HepG2 (cell line): ENCODE results near the gene CHRNB1.

Experiments
- CTCF ChIP-seq: sonication (generic); formaldehyde crosslinking; IDR thresholded peaks from 2 replicates; pipeline ENCODE4 v1.5.0; 2020; ENCODE audit warnings: mild to moderate bottlenecking, missing genetic modification reagents, moderate library complexity
- ESRRA ChIP-seq: sonication (generic); formaldehyde crosslinking; IDR thresholded peaks from 2 replicates; pipeline ENCODE4 v1.5.1; 2020; ENCODE audit warnings: mild to moderate bottlenecking, low read depth, missing genetic modification reagents
- EZH2 ChIP-seq: conservative IDR thresholded peaks from 2 replicates; pipeline ENCODE4 v1.6.1; 2012; ENCODE audit warnings: mild to moderate bottlenecking, low read depth, low read length, moderate library complexity
- REL ChIP-seq: sonication (generic); formaldehyde crosslinking; conservative IDR thresholded peaks from 2 replicates; pipeline ENCODE4 v1.8.0; 2022; ENCODE audit warnings: mild to moderate bottlenecking, missing genetic modification reagents, moderate library complexity
- TAF15 ChIP-seq: fragments of 200-400 bp; formaldehyde crosslinking; IDR thresholded peaks from one replicate; pipeline ENCODE4 v1.6.1; 2018; ENCODE audit warnings: mild to moderate bottlenecking, low read depth, low read length; ENCODE audit not compliant: poor library complexity, severe bottlenecking
- ZNF644 ChIP-seq: IDR thresholded peaks from 2 replicates; pipeline ENCODE4 v1.6.1; 2016; ENCODE audit warnings: low read depth
- ZNF773 ChIP-seq: sonication (generic); formaldehyde crosslinking; IDR thresholded peaks from 2 replicates; pipeline ENCODE4 v1.4.0; 2020; ENCODE audit warnings: missing genetic modification reagents, borderline replicate concordance

GRCh38 chr17:7442142-7442541, 2.7 kb upstream of the CHRNB1 start:
- TF ChIP-seq EZH2, result no peak
- TF ChIP-seq ZNF773 (CRISPR knock-in tag), result no peak
- no peak for TF ChIP-seq TAF15
- no peak for TF ChIP-seq ZNF644
- TF ChIP-seq REL (CRISPR knock-in tag), result no peak
- TF ChIP-seq ESRRA, result no peak
- no peak for TF ChIP-seq CTCF (CRISPR knock-in tag)
